ENCODE data around the gene NFRKB.
"Not testable (repeated sequence)": the region's sequence is repeated elsewhere in the genome, so short reads cannot be mapped to it uniquely, and the experiment has no call there.

The NFRKB gene

GRCh38 chr11:129888451-129888850, 6.9 kb downstream of the NFRKB start:
- no peak for DNase-seq

GRCh38 chr11:129885381-129885780, 10.0 kb downstream of the NFRKB start:
- no peak for DNase-seq

GRCh38 chr11:129884581-129884980, 10.8 kb downstream of the NFRKB start:
- no peak for DNase-seq

GRCh38 chr11:129881570-129882170, 13.7 kb downstream of the NFRKB start:
- peak in 1 of 2 experiments; percentile 36 for DNase-seq

- DNase-seq: no peak
These were observed 15.1 kb downstream of the NFRKB start for GRCh38 chr11:129880311-129880710.

GRCh38 chr11:129871914-129872313, 23.5 kb downstream of the NFRKB start:
- DNase-seq: no peak

- not testable (repeated sequence) for DNase-seq
These were observed 26.8 kb downstream of the NFRKB start for GRCh38 chr11:129868626-129869025.

GRCh38 chr11:129866311-129866710, 29.1 kb downstream of the NFRKB start:
- no peak for DNase-seq

- DNase-seq: no peak
These were observed 29.7 kb downstream of the NFRKB start for GRCh38 chr11:129865701-129866100.

GRCh38 chr11:129864811-129865210, 30.6 kb downstream of the NFRKB start:
- DNase-seq: no peak

GRCh38 chr11:129861702-129862522, 33.5 kb downstream of the NFRKB start:
- DNase-seq: peak; percentile 83 to 87

GRCh38 chr11:129856036-129856435, 39.3 kb downstream of the NFRKB start:
- DNase-seq: no peak

GRCh38 chr11:129855086-129855485, 40.3 kb downstream of the NFRKB start:
- no peak for DNase-seq

GRCh38 chr11:129854232-129854805, 41.1 kb downstream of the NFRKB start:
- no peak for DNase-seq

- DNase-seq: no peak
These were observed 41.7 kb downstream of the NFRKB start for GRCh38 chr11:129853518-129854231.

GRCh38 chr11:129852125-129852740, 43.1 kb downstream of the NFRKB start:
- DNase-seq: no peak

GRCh38 chr11:129849447-129850130, 45.8 kb downstream of the NFRKB start:
- DNase-seq: no peak

GRCh38 chr11:129847361-129847760, 48.0 kb downstream of the NFRKB start:
- DNase-seq: not testable (repeated sequence)

GRCh38 chr11:129846508-129847335, 48.7 kb downstream of the NFRKB start:
- no peak for DNase-seq
